HTERT RPE-1 (cell line): Measurements from ENCODE around the gene CRAT.

Experiments
- in situ Hi-C: fragments of 300-500 bp; cut with MboI; formaldehyde crosslinking; loops from 4 replicates; pipeline ENCODE4 v1.14.3; 2020; ENCODE audit warnings: low sequenced_read_pairs

CRAT gene

GRCh38 chr9:129069862-129070641 lies 40.5 kb downstream of the CRAT start:
- in situ Hi-C loops: no loop called here

- in situ Hi-C loops: no loop called here
Measured at GRCh38 chr9:129068990-129069861, 41.4 kb downstream of the CRAT start.

- in situ Hi-C loops: no loop called here
Measured at GRCh38 chr9:129068110-129068509, 42.5 kb downstream of the CRAT start.

GRCh38 chr9:129064499-129064908 lies 46.1 kb downstream of the CRAT start:
- in situ Hi-C loops: no loop called here

GRCh38 chr9:129063061-129063460 lies 47.5 kb downstream of the CRAT start:
- in situ Hi-C loops: no loop called here

- in situ Hi-C loops: no loop called here
Measured at GRCh38 chr9:129060991-129061390, 49.6 kb downstream of the CRAT start.

GRCh38 chr9:129059796-129060785 lies 50.5 kb downstream of the CRAT start:
- in situ Hi-C loops: no loop called here

- in situ Hi-C loops: no loop called here
Measured at GRCh38 chr9:129058965-129059795, 51.4 kb downstream of the CRAT start.

GRCh38 chr9:129054163-129054851 lies 56.3 kb downstream of the CRAT start:
- in situ Hi-C loops: no loop called here

- in situ Hi-C loops: no loop called here
Measured at GRCh38 chr9:129053020-129053419, 57.6 kb downstream of the CRAT start.

GRCh38 chr9:129052592-129052991 lies 58.0 kb downstream of the CRAT start:
- in situ Hi-C loops: no loop called here
